Measurements from ENCODE around the gene ITIH6.
A peak's percentile ranks its signal among the peaks of the same experiment; 100 is the strongest.

Gene ITIH6

GRCh38 chrX:54824195-54824594, 26.1 kb upstream of the ITIH6 start:
- no peaks in the 10 kb centered on the region for H3K9me3 ChIP-seq (ENCODE audit: control insufficient read depth, low read length)
- H3K4me1 ChIP-seq (ENCODE audit: control insufficient read depth, insufficient read depth, low read length, poor library complexity, severe bottlenecking), result no peaks in the 10 kb centered on the region
- no peak overlapping the region for H3K27ac ChIP-seq (ENCODE audit: insufficient read depth, low read length, poor library complexity, severe bottlenecking)
- no peak overlapping the region for H3K4me3 ChIP-seq (ENCODE audit: insufficient read depth, low read depth, low read length, poor library complexity, severe bottlenecking)
- DNase-seq, result no peak
- H3K36me3 ChIP-seq (ENCODE audit: control insufficient read depth, insufficient read depth, low read length), result no peaks in the 10 kb centered on the region
- no peaks in the 10 kb centered on the region for H3K27me3 ChIP-seq (replicated peaks; ENCODE audit: control insufficient read depth, insufficient read depth, low read length, poor library complexity, severe bottlenecking)

GRCh38 chrX:54821310-54821709, 23.3 kb upstream of the ITIH6 start:
- DNase-seq, result no peak
- Histone ChIP-seq H3K36me3 (ENCODE audit: control insufficient read depth, insufficient read depth, low read length) (no peaks in the 10 kb centered on the region), H3K4me3 (ENCODE audit: insufficient read depth, low read depth, low read length, poor library complexity, severe bottlenecking) (no peak overlapping the region), H3K9me3 (ENCODE audit: control insufficient read depth, low read length) (no peaks in the 10 kb centered on the region), H3K27me3 (replicated peaks; ENCODE audit: control insufficient read depth, insufficient read depth, low read length, poor library complexity, severe bottlenecking) (no peaks in the 10 kb centered on the region), H3K27ac (ENCODE audit: insufficient read depth, low read length, poor library complexity, severe bottlenecking) (no peak overlapping the region), H3K4me1 (ENCODE audit: control insufficient read depth, insufficient read depth, low read length, poor library complexity, severe bottlenecking) (no peaks in the 10 kb centered on the region)

- no peak overlapping the region for H3K4me3 ChIP-seq (ENCODE audit: insufficient read depth, low read depth, low read length, poor library complexity, severe bottlenecking)
- H3K9me3 ChIP-seq (ENCODE audit: control insufficient read depth, low read length), result no peaks in the 10 kb centered on the region
- H3K36me3 ChIP-seq (ENCODE audit: control insufficient read depth, insufficient read depth, low read length), result peaks cover 1% of the 10 kb centered on the region
- no peaks in the 10 kb centered on the region for H3K27me3 ChIP-seq (replicated peaks; ENCODE audit: control insufficient read depth, insufficient read depth, low read length, poor library complexity, severe bottlenecking)
- no peak overlapping the region for H3K27ac ChIP-seq (ENCODE audit: insufficient read depth, low read length, poor library complexity, severe bottlenecking)
- DNase-seq, result no peak
- no peaks in the 10 kb centered on the region for H3K4me1 ChIP-seq (ENCODE audit: control insufficient read depth, insufficient read depth, low read length, poor library complexity, severe bottlenecking)
These were observed 22.7 kb upstream of the ITIH6 start for GRCh38 chrX:54820737-54821136.

- Histone ChIP-seq H3K4me1 (ENCODE audit: control insufficient read depth, insufficient read depth, low read length, poor library complexity, severe bottlenecking) (no peaks in the 10 kb centered on the region), H3K36me3 (ENCODE audit: control insufficient read depth, insufficient read depth, low read length) (peaks cover 14% of the 10 kb centered on the region), H3K4me3 (ENCODE audit: insufficient read depth, low read depth, low read length, poor library complexity, severe bottlenecking) (no peak overlapping the region), H3K27me3 (replicated peaks; ENCODE audit: control insufficient read depth, insufficient read depth, low read length, poor library complexity, severe bottlenecking) (no peaks in the 10 kb centered on the region), H3K27ac (ENCODE audit: insufficient read depth, low read length, poor library complexity, severe bottlenecking) (no peak overlapping the region), H3K9me3 (ENCODE audit: control insufficient read depth, low read length) (no peaks in the 10 kb centered on the region)
- DNase-seq, result no peak
These were observed 21.1 kb upstream of the ITIH6 start for GRCh38 chrX:54819201-54819600.

DNA sequence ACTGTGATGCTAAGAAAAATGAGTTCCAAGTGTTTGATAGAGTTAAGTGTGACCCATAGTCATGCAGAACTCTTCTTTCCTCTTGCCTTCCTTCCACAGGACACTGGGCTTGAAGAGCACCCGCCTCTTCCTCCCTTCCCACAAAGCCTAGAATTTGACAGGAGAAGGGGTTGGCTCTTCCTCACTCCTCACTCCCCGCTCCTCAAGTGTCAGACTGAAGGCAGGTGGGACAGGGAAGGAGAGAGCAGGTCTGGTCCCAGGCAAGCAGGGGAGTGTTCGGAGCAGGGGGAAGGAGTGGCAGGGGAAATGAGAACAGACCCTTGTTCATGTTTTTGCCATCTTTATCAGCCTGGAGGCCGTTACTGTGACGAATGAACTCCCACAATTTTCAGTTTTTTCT, 20.2 kb upstream of the ITIH6 start:
- H3K27ac ChIP-seq (ENCODE audit: insufficient read depth, low read length, poor library complexity, severe bottlenecking), result no peak overlapping the region
- no peak for DNase-seq

DNA sequence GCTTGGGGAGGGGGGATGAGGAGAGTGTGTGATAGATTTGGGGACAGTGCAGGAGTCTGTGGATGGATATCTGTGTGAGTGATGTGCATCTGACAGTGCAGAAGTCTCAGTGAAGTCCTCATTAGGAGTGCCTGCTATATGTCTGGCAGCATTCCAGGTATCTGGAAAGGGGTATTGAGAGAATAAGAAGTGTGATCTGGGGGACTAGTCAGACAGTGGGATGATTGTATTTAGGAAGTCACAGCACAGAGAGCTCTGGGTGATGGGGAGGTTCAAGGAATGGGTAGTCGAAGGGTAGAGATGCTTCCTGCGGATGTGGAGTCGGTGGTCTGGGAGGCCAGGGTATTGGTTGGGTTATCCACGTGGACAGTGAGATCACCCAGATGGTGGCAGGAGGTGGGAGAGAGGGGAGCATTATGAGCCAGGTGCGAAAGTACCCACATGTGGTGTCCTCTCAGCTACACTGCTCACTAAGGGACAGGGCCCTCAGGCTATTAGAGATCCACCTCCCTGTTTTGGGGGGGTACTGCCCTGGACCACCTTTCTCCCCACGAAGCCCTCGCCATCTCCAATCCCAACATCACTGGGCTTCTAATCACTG, 19.3 kb upstream of the ITIH6 start:
- Histone ChIP-seq H3K4me1 (ENCODE audit: control insufficient read depth, insufficient read depth, low read length, poor library complexity, severe bottlenecking) (no peaks in the 10 kb centered on the region), H3K27ac (ENCODE audit: insufficient read depth, low read length, poor library complexity, severe bottlenecking) (no peak overlapping the region), H3K9me3 (ENCODE audit: control insufficient read depth, low read length) (no peaks in the 10 kb centered on the region), H3K27me3 (replicated peaks; ENCODE audit: control insufficient read depth, insufficient read depth, low read length, poor library complexity, severe bottlenecking) (no peaks in the 10 kb centered on the region), H3K36me3 (ENCODE audit: control insufficient read depth, insufficient read depth, low read length) (peaks cover 32% of the 10 kb centered on the region), H3K4me3 (ENCODE audit: insufficient read depth, low read depth, low read length, poor library complexity, severe bottlenecking) (no peak overlapping the region)
- DNase-seq, result no peak

More for the DNA sequence above, 20.2 kb upstream of the ITIH6 start:
- no peak overlapping the region for H3K4me3 ChIP-seq (ENCODE audit: insufficient read depth, low read depth, low read length, poor library complexity, severe bottlenecking)
- H3K9me3 ChIP-seq (ENCODE audit: control insufficient read depth, low read length), result no peaks in the 10 kb centered on the region
- H3K36me3 ChIP-seq (ENCODE audit: control insufficient read depth, insufficient read depth, low read length), result peaks cover 24% of the 10 kb centered on the region
- H3K4me1 ChIP-seq (ENCODE audit: control insufficient read depth, insufficient read depth, low read length, poor library complexity, severe bottlenecking), result no peaks in the 10 kb centered on the region
- no peaks in the 10 kb centered on the region for H3K27me3 ChIP-seq (replicated peaks; ENCODE audit: control insufficient read depth, insufficient read depth, low read length, poor library complexity, severe bottlenecking)

DNA sequence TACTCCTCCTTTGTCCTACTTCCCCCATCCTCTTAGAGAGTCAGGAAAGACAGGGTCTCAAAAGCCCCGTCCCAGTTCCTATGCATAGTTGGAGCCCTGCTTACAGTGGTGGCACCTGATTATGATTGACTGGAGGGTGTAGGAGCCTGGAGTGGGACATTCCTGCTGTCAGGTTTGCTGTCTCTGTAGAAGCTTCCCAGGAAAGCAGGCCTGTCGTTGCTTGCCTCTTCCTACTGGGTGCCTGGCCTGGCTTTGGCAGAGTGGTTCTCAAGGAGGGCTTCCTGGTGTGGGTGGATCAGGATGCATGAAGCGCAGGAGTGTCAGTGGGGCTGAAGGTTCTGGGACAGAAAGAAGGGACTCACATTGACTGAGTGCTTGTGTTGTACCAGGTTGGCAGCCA, 14.3 kb upstream of the ITIH6 start:
- Histone ChIP-seq H3K4me1 (ENCODE audit: control insufficient read depth, insufficient read depth, low read length, poor library complexity, severe bottlenecking) (peaks cover 12% of the 10 kb centered on the region), H3K4me3 (ENCODE audit: insufficient read depth, low read depth, low read length, poor library complexity, severe bottlenecking) (no peak overlapping the region), H3K27ac (ENCODE audit: insufficient read depth, low read length, poor library complexity, severe bottlenecking) (no peak overlapping the region), H3K9me3 (ENCODE audit: control insufficient read depth, low read length) (no peaks in the 10 kb centered on the region), H3K36me3 (ENCODE audit: control insufficient read depth, insufficient read depth, low read length) (peaks cover 43% of the 10 kb centered on the region), H3K27me3 (replicated peaks; ENCODE audit: control insufficient read depth, insufficient read depth, low read length, poor library complexity, severe bottlenecking) (no peaks in the 10 kb centered on the region)
- no peak for DNase-seq

DNA sequence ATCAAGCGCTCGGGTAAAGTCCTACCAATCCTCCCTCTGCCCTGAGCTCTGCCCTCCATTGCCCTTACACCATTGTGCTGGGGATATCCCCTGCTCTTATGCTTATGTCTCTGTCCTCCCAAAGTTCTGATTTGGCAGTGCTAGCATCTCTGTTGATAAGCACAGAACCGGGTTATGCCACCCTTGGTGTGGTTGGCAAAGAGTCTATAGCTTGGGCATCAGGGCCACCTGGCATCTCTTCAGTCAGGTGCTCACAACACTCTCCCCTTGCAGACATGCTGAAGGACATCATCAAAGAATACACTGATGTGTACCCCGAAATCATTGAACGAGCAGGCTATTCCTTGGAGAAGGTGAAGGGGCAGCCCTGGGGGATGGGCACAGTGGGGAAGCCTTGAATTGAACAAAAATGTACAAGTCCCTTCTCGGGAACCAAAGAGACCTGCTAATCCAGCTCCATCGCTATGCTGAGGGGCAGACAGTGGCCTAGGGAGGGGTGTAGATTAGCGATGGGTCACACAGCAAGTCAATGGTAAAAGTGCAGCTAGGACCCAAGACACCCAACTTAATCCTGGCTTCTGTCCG, 13.3 kb upstream of the ITIH6 start:
- Histone ChIP-seq H3K4me1 (ENCODE audit: control insufficient read depth, insufficient read depth, low read length, poor library complexity, severe bottlenecking) (peaks cover 12% of the 10 kb centered on the region), H3K4me3 (ENCODE audit: insufficient read depth, low read depth, low read length, poor library complexity, severe bottlenecking) (no peak overlapping the region), H3K36me3 (ENCODE audit: control insufficient read depth, insufficient read depth, low read length) (peaks cover 43% of the 10 kb centered on the region), H3K9me3 (ENCODE audit: control insufficient read depth, low read length) (no peaks in the 10 kb centered on the region), H3K27me3 (replicated peaks; ENCODE audit: control insufficient read depth, insufficient read depth, low read length, poor library complexity, severe bottlenecking) (no peaks in the 10 kb centered on the region), H3K27ac (ENCODE audit: insufficient read depth, low read length, poor library complexity, severe bottlenecking) (no peak overlapping the region)
- DNase-seq, result no peak

DNA sequence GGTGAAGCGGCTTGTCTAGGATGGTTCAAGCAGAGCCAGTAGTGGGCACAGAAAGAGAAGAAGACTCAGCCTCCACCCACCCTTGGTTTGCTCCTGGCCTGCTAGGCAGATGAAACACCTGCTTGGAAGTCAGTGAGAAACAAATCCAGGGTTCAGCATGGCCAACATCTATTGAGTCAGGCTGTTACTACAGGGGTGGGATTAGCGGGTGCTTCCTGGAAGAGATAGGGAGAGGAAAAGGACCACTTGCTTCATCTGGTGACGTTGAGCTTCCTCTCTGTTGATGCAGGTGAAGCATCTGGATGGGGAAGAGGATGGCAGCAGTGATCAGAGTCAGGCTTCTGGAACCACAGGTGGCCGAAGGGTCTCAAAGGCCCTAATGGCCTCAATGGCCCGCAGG, 12.5 kb upstream of the ITIH6 start:
- H3K4me3 ChIP-seq (ENCODE audit: insufficient read depth, low read depth, low read length, poor library complexity, severe bottlenecking), result no peak overlapping the region
- no peak overlapping the region for H3K27ac ChIP-seq (ENCODE audit: insufficient read depth, low read length, poor library complexity, severe bottlenecking)
- H3K9me3 ChIP-seq (ENCODE audit: control insufficient read depth, low read length), result no peaks in the 10 kb centered on the region
- no peaks in the 10 kb centered on the region for H3K27me3 ChIP-seq (replicated peaks; ENCODE audit: control insufficient read depth, insufficient read depth, low read length, poor library complexity, severe bottlenecking)
- H3K4me1 ChIP-seq (ENCODE audit: control insufficient read depth, insufficient read depth, low read length, poor library complexity, severe bottlenecking), result peaks cover 12% of the 10 kb centered on the region
- H3K36me3 ChIP-seq (ENCODE audit: control insufficient read depth, insufficient read depth, low read length), result peaks cover 39% of the 10 kb centered on the region
- no peak for DNase-seq

GRCh38 chrX:54808605-54809483, 10.8 kb upstream of the ITIH6 start:
- Histone ChIP-seq H3K27ac (ENCODE audit: insufficient read depth, low read length, poor library complexity, severe bottlenecking) (peak overlapping the region; percentile 74), H3K36me3 (ENCODE audit: control insufficient read depth, insufficient read depth, low read length) (peaks cover 25% of the 10 kb centered on the region)

More at GRCh38 chrX:54808605-54809483, 10.8 kb upstream of the ITIH6 start:
- H3K4me1 ChIP-seq (ENCODE audit: control insufficient read depth, insufficient read depth, low read length, poor library complexity, severe bottlenecking), result peaks cover 12% of the 10 kb centered on the region
- no peaks in the 10 kb centered on the region for H3K9me3 ChIP-seq (ENCODE audit: control insufficient read depth, low read length)
- H3K27me3 ChIP-seq (replicated peaks; ENCODE audit: control insufficient read depth, insufficient read depth, low read length, poor library complexity, severe bottlenecking), result no peaks in the 10 kb centered on the region
- DNase-seq, result peak; percentile 80 to 89 (median 89)
- H3K4me3 ChIP-seq (ENCODE audit: insufficient read depth, low read depth, low read length, poor library complexity, severe bottlenecking), result peak overlapping the region; percentile 75

All from effector memory CD4-positive, alpha-beta T cell (primary cell).